CD4-positive, alpha-beta T cell treated with Interleukin-4 for 1 hour (primary cell): ENCODE results near the gene ERC1.

Source experiments
- DNase-seq, 2 donors: peaks; one replicate each; pipeline ENCODE4 v3.0.0-alpha.2; 2020 to 2022

ERC1 gene

GRCh38 chr12:1362143-1362662 lies 371.2 kb downstream of the ERC1 start:
- no peak for DNase-seq

GRCh38 chr12:1365703-1366102 lies 374.7 kb downstream of the ERC1 start:
- no peak for DNase-seq

GRCh38 chr12:1367331-1368291 lies 376.6 kb downstream of the ERC1 start:
- no peak for DNase-seq

GRCh38 chr12:1369460-1369859 lies 378.4 kb downstream of the ERC1 start:
- DNase-seq, result no peak

GRCh38 chr12:1369938-1370500 lies 379.0 kb downstream of the ERC1 start:
- DNase-seq, result no peak

GRCh38 chr12:1373901-1374735 lies 383.1 kb downstream of the ERC1 start:
- no peak for DNase-seq

GRCh38 chr12:1375323-1375722 lies 384.3 kb downstream of the ERC1 start:
- no peak for DNase-seq

- no peak for DNase-seq
These were observed 386.1 kb downstream of the ERC1 start for GRCh38 chr12:1377117-1377516.

- DNase-seq, result no peak
These were observed 386.7 kb downstream of the ERC1 start for GRCh38 chr12:1377681-1378080.

- DNase-seq, result no peak
These were observed 389.3 kb downstream of the ERC1 start for GRCh38 chr12:1380171-1380851.

GRCh38 chr12:1382151-1382550 lies 391.1 kb downstream of the ERC1 start:
- no peak for DNase-seq

GRCh38 chr12:1382826-1383225 lies 391.8 kb downstream of the ERC1 start:
- DNase-seq, result no peak

- DNase-seq, result no peak
These were observed 392.7 kb downstream of the ERC1 start for GRCh38 chr12:1383758-1384157.

- DNase-seq, result no peak
These were observed 393.9 kb downstream of the ERC1 start for GRCh38 chr12:1384910-1385309.

- no peak for DNase-seq
These were observed 400.7 kb downstream of the ERC1 start for GRCh38 chr12:1391722-1392121.

GRCh38 chr12:1395421-1395955 lies 404.5 kb downstream of the ERC1 start:
- DNase-seq, result no peak

- DNase-seq, result no peak
These were observed 407.6 kb downstream of the ERC1 start for GRCh38 chr12:1398673-1399072.

- DNase-seq, result no peak
These were observed 410.9 kb downstream of the ERC1 start for GRCh38 chr12:1401891-1402290.

GRCh38 chr12:1403417-1403816 lies 412.4 kb downstream of the ERC1 start:
- DNase-seq, result no peak

- no peak for DNase-seq
These were observed 414.6 kb downstream of the ERC1 start for GRCh38 chr12:1405619-1406018.

- DNase-seq, result no peak
These were observed 419.8 kb downstream of the ERC1 start for GRCh38 chr12:1410794-1411193.

- DNase-seq, result no peak
These were observed 422.9 kb downstream of the ERC1 start for GRCh38 chr12:1413930-1414329.
